AG09319 (cell line): ENCODE measurements around the gene HBP1.

Experiments used
- DNase-seq: peaks from one replicate; pipeline ENCODE4 v3.0.0-alpha.2; 2010; ENCODE audit warnings: low read depth; ENCODE audit errors: extremely low read depth
- TF ChIP-seq, protein P1 (sequence below): IDR thresholded peaks from 2 replicates; pipeline ENCODE4 v1.5.1; 2011; ENCODE audit warnings: low read depth, mild to moderate bottlenecking, inconsistent platforms, low read length, moderate library complexity

The HBP1 gene

DNA sequence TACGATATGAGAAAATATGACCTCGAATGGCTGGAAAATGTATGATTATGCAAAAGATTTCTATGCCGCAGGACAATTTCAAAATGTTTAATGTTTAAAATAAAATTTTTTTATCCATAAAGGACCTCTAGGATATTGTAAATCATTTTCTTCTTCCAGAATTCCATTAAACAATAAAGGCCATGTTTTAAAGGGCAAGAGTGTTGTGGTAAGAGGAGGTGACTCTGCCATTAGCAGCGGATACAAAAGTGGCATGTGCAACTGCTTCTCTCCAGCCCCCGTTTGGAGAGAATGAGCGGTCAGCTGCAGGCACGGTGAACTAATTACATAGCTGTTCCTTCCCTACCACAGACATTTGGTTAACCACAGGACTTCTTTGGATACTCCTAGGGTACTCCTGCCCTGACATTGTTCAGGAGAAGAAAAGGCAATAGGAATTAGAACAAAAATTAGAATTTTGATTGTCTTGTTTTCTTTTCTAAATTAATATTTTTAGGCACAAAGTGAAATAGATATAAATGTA lies 63.8 kb downstream of the HBP1 start:
- TF ChIP-seq, protein P1, sequence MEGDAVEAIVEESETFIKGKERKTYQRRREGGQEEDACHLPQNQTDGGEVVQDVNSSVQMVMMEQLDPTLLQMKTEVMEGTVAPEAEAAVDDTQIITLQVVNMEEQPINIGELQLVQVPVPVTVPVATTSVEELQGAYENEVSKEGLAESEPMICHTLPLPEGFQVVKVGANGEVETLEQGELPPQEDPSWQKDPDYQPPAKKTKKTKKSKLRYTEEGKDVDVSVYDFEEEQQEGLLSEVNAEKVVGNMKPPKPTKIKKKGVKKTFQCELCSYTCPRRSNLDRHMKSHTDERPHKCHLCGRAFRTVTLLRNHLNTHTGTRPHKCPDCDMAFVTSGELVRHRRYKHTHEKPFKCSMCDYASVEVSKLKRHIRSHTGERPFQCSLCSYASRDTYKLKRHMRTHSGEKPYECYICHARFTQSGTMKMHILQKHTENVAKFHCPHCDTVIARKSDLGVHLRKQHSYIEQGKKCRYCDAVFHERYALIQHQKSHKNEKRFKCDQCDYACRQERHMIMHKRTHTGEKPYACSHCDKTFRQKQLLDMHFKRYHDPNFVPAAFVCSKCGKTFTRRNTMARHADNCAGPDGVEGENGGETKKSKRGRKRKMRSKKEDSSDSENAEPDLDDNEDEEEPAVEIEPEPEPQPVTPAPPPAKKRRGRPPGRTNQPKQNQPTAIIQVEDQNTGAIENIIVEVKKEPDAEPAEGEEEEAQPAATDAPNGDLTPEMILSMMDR, result no peak
- no peak for DNase-seq

DNA sequence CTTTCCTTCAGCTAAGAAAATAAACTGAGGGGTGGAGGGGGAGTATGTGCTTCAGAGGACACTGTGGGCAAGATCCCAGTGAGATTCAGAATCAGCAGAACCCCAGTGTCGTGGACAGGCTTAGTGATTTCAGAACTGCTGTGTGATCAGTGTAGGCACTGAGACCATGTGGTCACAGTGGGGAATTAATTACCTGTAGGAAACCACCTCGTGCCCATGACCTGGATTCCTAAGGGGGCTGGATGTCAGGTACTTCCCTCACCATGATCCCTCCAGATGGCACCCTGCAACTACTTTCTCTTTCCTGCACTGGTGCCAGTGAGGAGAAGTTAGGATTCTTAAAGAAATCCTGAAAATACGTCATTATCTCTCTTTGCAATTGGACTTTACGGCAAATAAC lies 64.4 kb downstream of the HBP1 start:
- TF ChIP-seq, protein P1, result no peak
- DNase-seq, result no peak

GRCh38 chr7:107233981-107234380 lies 65.2 kb downstream of the HBP1 start:
- no peak for DNase-seq
- TF ChIP-seq, protein P1, result no peak

GRCh38 chr7:107234436-107234835 lies 65.6 kb downstream of the HBP1 start:
- TF ChIP-seq, protein P1, result no peak
- no peak for DNase-seq

GRCh38 chr7:107236862-107237261 lies 68.1 kb downstream of the HBP1 start:
- no peak for DNase-seq
- TF ChIP-seq, protein P1, result no peak

DNA sequence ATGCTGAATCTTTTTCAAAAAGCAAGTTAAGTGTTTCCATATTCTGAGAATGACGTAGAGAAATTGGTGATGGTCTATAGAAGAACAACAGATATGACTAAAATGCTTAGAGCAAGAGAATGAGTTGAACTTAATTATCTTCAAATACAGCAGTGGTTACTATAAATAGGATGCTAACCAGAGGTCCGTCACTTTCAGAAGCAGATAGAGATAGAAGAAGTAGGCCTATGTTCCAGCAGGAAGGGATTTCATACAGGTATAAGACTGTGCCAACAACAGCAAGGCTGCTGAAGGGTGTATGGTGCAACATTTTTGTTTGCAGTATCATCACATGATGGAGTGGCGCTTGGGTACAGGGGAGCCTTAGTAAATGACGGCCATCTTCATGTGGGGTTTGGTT lies 68.6 kb downstream of the HBP1 start:
- TF ChIP-seq, protein P1, result no peak
- no peak for DNase-seq

DNA sequence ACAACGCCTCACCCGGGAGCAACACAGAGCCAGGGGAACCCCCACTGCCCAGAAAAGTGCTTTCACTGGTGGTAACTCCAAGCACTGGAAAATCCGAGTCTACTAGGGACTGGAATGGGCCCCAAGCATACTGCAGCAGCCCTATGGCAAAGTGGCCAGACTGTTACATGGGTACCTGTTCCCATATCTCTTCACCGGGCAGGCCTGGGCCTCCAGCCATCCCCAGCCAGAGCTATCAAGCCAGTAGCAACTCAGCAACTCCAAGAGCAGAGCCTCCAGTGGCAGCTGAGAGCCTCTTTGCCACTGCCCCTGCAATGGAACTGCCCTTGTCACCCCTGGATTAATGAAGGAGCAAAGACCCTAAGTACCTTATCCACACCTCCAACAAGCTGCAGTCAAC lies 73.5 kb downstream of the HBP1 start:
- TF ChIP-seq, protein P1, result no peak
- no peak for DNase-seq
